HG03108 (cell line): ENCODE results near the gene MAL.

Experiments used
- ATAC-seq: cut with Tn5 transposase; IDR thresholded peaks from one replicate; pipeline ENCODE4 v1.9.1; 2021; ENCODE audit warnings: moderate library complexity; ENCODE audit not compliant: unreplicated experiment

The MAL gene

GRCh38 chr2:95060446-95061118 is 35.1 kb downstream of the MAL start:
- ATAC-seq: no peak

- ATAC-seq: no peak
Observed at GRCh38 chr2:95061119-95061512, 35.6 kb downstream of the MAL start.

DNA sequence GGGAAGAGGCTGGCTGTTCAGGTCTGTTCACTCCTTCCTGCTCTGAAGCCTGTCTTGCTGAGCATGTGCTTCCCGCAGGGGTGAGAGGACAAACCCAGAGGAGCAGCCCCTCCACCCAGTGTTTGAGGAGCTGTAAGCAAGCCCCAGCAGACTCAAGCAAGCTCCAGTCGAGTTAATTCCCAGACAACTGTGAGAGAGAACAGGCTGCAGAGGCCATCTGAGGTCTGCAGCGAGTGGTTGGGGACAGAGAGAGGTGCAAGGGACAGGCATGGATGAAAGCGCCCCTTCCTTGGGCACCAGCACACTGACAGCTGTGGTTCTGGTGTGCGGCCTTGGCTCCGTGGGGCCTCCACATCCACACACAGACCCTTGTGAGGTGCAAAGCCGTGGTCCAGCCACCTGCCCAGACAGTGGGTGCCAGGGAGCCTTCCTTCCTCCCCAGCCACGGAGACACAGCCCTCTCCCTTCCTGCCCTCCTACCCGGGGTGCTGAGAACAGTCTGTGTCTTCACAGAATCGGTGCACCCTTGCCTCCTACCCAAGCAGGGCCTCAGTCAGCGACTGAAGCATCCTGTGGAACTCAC is 36.2 kb downstream of the MAL start:
- ATAC-seq: no peak

GRCh38 chr2:95062242-95063085 is 37.0 kb downstream of the MAL start:
- no peak for ATAC-seq

- peak; percentile 63 for ATAC-seq
Observed at GRCh38 chr2:95063086-95063958, 37.8 kb downstream of the MAL start.

GRCh38 chr2:95068256-95068655 is 42.7 kb downstream of the MAL start:
- no peak for ATAC-seq

DNA sequence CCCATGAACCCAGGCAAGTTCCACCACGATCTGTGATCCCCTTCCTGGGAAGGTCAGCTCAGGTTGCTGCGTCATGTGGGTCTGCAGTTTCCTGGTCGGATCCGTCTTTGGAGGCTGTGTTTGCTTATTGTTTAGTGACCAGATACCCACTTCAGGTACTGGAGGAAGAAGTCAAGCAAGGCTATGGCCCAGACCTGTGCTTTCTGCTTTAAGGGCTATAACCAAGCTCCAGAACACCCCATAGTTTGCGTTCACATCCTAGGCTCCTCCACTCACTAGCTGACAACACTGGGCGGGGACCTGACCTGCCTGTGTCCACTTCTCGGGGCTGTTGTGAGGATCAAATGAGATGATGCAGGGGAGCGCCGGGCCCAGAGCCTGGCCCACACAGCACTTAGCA is 44.0 kb downstream of the MAL start:
- ATAC-seq: no peak

DNA sequence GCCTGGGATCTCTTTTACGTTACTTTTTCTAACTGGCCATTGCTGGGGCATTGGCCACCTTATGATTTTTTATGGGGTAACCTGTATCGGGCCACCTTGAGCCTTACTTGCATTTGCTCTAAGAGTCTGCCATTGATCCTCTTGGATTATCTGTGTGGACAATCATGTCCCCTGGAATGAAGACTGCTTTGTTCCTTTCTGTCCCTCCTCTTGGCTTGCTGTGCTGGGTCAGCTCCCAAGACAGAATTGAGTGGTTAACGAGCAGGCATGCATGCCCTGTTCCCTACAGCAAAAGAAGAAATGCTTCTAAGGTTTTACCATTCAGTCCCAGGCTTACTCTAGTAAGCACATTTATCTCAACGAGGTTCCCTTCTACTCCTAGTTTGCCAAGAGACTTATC is 46.3 kb downstream of the MAL start:
- no peak for ATAC-seq

- ATAC-seq: no peak
Observed at GRCh38 chr2:95072424-95072823, 46.9 kb downstream of the MAL start.

GRCh38 chr2:95073856-95074662 is 48.6 kb downstream of the MAL start:
- ATAC-seq: no peak

DNA sequence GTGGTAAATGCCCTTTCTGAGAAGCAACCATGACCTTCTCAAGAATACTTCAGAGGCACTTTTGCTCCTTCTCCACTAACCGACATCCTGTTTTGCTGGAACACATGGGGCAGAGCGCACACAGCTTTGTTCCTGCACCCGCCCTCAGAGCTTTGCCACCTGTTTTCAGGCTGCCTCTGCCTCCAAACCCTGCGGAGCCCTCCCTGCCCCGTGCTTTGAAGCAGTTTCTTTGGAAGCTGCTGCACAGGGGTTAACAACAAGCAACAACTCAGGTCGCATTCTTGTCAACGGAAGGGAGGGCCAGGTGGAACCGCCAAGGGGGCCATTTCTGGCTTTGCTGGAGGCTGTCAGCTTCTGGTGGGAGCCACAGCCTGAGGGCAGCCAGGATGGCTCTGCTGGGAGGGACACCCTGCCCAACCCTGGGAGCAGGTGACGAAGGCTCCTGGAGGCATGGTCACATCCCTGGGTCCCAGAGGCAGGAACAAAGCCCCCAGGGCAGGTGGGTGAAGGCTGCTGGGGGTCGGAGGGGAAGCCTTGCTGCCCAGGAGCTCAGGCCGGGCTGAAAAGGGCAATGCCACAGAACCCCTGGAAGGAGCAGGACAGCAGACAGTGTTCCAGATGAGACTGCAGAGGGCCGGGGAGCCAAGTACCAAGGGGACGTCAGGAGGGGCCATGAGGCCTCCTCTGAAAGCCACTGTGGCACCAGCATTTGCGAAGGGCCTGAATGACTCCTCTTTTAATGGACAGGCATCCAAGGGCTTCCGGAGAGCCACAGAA is 49.3 kb downstream of the MAL start:
- ATAC-seq: no peak

- ATAC-seq: no peak
Observed at GRCh38 chr2:95075440-95076132, 50.1 kb downstream of the MAL start.

DNA sequence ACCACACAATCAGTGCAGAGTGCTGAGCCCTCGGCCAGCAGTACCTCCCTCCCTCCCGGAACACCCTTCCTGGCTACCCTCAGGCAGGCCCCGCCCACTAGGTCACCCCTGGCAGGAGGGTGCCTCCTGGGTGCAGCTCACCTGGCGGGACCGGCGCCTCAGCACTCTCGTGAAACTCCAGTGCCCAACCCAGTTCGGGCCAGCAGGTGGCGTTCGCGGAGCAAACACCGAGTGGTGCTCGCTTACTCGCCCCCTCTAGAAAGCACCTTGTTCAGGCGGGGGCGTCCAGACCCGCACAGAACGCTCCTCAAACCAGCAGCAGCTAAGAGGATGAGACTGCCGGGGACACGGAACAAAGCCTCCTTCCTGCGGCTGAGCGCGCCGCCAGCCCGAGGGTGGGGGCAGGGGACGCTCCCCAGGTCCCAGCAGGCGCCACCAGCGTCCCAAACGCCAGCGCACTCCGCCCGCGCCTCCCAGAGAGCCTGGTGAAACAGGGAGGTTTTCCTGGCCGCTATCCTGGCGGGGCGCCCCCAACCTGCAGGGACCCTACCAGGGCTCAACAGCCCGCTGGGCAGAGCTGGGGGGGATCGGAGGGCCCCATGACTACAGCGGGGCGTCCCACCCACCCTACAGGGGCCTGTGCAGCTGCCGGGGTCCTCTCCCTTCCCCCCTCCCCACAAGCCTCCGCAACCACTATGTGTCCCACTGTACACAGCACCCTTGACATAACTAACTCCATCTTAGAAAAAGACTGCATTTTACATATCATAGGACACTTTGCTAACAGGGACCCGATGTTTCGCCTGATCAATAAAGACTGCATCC is 51.4 kb downstream of the MAL start:
- ATAC-seq: peak; percentile 62

- ATAC-seq: no peak
Observed at GRCh38 chr2:95077530-95077825, 52.0 kb downstream of the MAL start.

GRCh38 chr2:95077861-95078603 is 52.5 kb downstream of the MAL start:
- no peak for ATAC-seq

GRCh38 chr2:95079199-95079683 is 53.7 kb downstream of the MAL start:
- ATAC-seq: no peak

GRCh38 chr2:95082477-95082876 is 57.0 kb downstream of the MAL start:
- ATAC-seq: no peak
